DOHH2 (cell line): ENCODE measurements around the gene PLEKHA1.

Source experiments
- H3F3A ChIP-seq: fragments of 200-600 bp; sonication (generic), shearing (Covaris generic); 2 replicates; pipeline ENCODE4 v1.6.0; 2016; ENCODE audit warnings: antibody characterized with exemption, mild to moderate bottlenecking; ENCODE audit not compliant: control insufficient read depth, insufficient read depth
- H3K27ac ChIP-seq: fragments of 200-600 bp; sonication (generic); 2 replicates; pipeline ENCODE4 v1.5.1; 2014; ENCODE audit warnings: low read depth, mild to moderate bottlenecking, low read length, moderate library complexity
- H3K27me3 ChIP-seq: fragments of 200-600 bp; sonication (generic); 2 replicates; pipeline ENCODE4 v1.6.1; 2014; ENCODE audit warnings: mild to moderate bottlenecking, low read length, mixed read lengths; ENCODE audit not compliant: control insufficient read depth
- H3K36me3 ChIP-seq: fragments of 200-600 bp; sonication (generic); 2 replicates; pipeline ENCODE4 v1.6.1; 2014; ENCODE audit warnings: mild to moderate bottlenecking, low read length, moderate library complexity, mixed read lengths; ENCODE audit not compliant: control insufficient read depth
- H3K4me1 ChIP-seq: fragments of 200-600 bp; sonication (generic); 2 replicates; pipeline ENCODE4 v1.6.1; 2014; ENCODE audit warnings: mild to moderate bottlenecking, low read length, mixed read lengths; ENCODE audit not compliant: control insufficient read depth
- H3K4me2 ChIP-seq: fragments of 200-600 bp; sonication (generic); 2 replicates; pipeline ENCODE4 v1.6.0; 2014; ENCODE audit warnings: mild to moderate bottlenecking, low read length, moderate library complexity
- H3K4me3 ChIP-seq: fragments of 200-600 bp; sonication (generic); 2 replicates; pipeline ENCODE4 v1.5.1; 2014; ENCODE audit warnings: mild to moderate bottlenecking, low read length, mixed read lengths
- H3K79me2 ChIP-seq: fragments of 200-600 bp; sonication (generic); 2 replicates; pipeline ENCODE4 v1.6.1; 2014; ENCODE audit warnings: mild to moderate bottlenecking, low read length, mixed read lengths; ENCODE audit not compliant: control insufficient read depth
- H3K9me2 ChIP-seq: fragments of 200-600 bp; sonication (generic); replicated peaks from 2 replicates; pipeline ENCODE4 v1.6.1; 2014; ENCODE audit warnings: mild to moderate bottlenecking, low read length, mixed read lengths; ENCODE audit not compliant: control insufficient read depth
- H3K9me3 ChIP-seq: fragments of 200-600 bp; sonication (generic); 2 replicates; pipeline ENCODE4 v1.6.1; 2014; ENCODE audit warnings: antibody characterized with exemption, low read length, mixed read lengths; ENCODE audit not compliant: control insufficient read depth, insufficient read depth
- H4K20me1 ChIP-seq: fragments of 200-600 bp; sonication (generic); 2 replicates; pipeline ENCODE4 v1.6.0; 2014; ENCODE audit warnings: low read depth, mild to moderate bottlenecking, antibody characterized with exemption, low read length, moderate library complexity; ENCODE audit not compliant: control insufficient read depth, insufficient read depth
- EZH2phosphoT487 ChIP-seq: fragments of 200-600 bp; sonication (generic); IDR thresholded peaks from 2 replicates; pipeline ENCODE4 v1.6.1; 2017; ENCODE audit warnings: borderline replicate concordance, mild to moderate bottlenecking, antibody characterized with exemption, low read length, moderate library complexity, mixed read lengths
- TF ChIP-seq, protein P1 (sequence below): fragments of 200-600 bp; sonication (generic); IDR thresholded peaks from one replicate; pipeline ENCODE4 v1.5.1; 2014; ENCODE audit warnings: antibody characterized with exemption, mild to moderate bottlenecking, low read depth, low read length; ENCODE audit not compliant: poor library complexity, severe bottlenecking

PLEKHA1 gene

DNA sequence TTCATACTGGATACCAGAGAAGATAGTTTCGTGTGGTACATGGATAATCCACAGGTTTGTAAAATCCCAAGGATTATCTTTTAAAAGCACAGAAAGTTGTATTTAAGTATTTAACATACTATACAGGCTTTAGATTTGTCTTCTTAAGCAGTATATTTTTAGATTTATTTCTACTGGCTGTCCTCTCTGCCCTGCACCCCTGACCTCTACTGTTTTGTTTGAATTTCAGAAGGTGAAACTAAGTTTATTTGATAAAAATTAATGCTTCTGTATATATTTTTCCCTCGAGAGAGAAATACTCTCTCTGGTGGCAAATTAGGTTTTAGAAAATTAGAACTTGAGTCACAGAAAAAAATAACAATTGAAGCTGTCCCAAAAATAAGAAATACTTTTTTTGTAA is 18.8 kb downstream of the PLEKHA1 start:
- Histone ChIP-seq H3K79me2 (no peaks in the 10 kb centered on the region), H3K9me2 (no peaks in the 10 kb centered on the region), H3K9me3 (no peaks in the 10 kb centered on the region), H4K20me1 (no peaks in the 10 kb centered on the region), H3K36me3 (no peaks in the 10 kb centered on the region), H3K4me2 (no peak overlapping the region), H3K27me3 (no peaks in the 10 kb centered on the region), H3K4me3 (no peak overlapping the region), H3K27ac (no peak overlapping the region), H3K4me1 (peaks cover 11% of the 10 kb centered on the region; the same call in 1 of the 2 replicates), H3F3A (no peaks in the 10 kb centered on the region)
- no peak for TF ChIP-seq EZH2phosphoT487
- TF ChIP-seq, protein P1, sequence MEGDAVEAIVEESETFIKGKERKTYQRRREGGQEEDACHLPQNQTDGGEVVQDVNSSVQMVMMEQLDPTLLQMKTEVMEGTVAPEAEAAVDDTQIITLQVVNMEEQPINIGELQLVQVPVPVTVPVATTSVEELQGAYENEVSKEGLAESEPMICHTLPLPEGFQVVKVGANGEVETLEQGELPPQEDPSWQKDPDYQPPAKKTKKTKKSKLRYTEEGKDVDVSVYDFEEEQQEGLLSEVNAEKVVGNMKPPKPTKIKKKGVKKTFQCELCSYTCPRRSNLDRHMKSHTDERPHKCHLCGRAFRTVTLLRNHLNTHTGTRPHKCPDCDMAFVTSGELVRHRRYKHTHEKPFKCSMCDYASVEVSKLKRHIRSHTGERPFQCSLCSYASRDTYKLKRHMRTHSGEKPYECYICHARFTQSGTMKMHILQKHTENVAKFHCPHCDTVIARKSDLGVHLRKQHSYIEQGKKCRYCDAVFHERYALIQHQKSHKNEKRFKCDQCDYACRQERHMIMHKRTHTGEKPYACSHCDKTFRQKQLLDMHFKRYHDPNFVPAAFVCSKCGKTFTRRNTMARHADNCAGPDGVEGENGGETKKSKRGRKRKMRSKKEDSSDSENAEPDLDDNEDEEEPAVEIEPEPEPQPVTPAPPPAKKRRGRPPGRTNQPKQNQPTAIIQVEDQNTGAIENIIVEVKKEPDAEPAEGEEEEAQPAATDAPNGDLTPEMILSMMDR, result no peak

DNA sequence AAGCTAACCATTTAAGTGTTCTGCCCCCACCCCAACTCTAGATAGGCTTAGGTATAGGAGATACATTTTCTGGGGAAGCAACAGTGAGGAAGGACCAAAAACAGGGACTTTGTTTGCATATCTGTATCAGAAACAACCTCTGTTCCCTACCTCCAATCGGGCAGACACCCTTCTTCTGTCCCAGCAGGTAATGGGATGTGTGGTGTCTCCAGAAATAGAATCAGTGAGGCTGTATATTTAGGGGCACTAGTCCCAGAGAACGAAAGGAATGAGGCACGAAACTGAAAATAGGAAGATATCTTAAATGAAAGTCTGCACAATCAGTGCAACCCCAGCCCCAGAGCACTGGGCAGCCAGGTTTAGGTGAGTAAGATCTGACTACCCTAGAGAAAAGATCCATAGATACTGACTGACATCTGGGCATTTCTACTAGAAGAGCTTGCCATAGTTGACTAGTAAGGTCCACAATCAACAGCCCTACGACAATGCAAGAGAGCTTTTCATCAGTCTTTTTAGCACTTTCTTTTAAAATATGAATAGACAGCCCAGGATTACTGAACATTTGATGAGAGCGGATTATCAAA is 28.1 kb downstream of the PLEKHA1 start:
- Histone ChIP-seq H4K20me1 (no peaks in the 10 kb centered on the region), H3K4me2 (no peak overlapping the region), H3K36me3 (no peaks in the 10 kb centered on the region), H3F3A (no peaks in the 10 kb centered on the region), H3K4me1 (no peaks in the 10 kb centered on the region), H3K27ac (no peak overlapping the region), H3K9me2 (no peaks in the 10 kb centered on the region), H3K79me2 (no peaks in the 10 kb centered on the region), H3K4me3 (no peak overlapping the region), H3K27me3 (no peaks in the 10 kb centered on the region), H3K9me3 (no peaks in the 10 kb centered on the region)
- no peak for TF ChIP-seq EZH2phosphoT487
- TF ChIP-seq, protein P1, result no peak

DNA sequence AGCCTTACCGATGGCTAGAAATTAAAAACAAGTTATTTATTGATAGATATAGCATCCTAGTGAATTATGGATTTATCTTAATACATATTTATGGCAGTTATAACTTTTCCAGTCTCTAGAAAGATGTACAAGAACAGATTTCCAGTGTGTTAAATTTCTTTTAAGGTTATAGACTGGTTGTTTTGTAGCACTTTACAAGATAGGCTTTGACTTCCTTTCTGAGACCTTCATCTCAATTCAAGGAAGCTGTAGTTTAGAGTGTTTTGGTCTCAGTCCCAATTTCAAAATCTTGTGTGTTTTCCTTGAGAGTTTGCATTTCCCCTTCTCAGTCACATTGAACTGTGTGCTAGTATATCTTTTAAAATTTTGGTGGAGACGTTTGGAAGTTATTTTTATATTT is 30.1 kb downstream of the PLEKHA1 start:
- Histone ChIP-seq H3K27me3 (no peaks in the 10 kb centered on the region), H3F3A (no peaks in the 10 kb centered on the region), H3K27ac (no peak overlapping the region), H3K4me1 (no peaks in the 10 kb centered on the region), H3K9me2 (no peaks in the 10 kb centered on the region), H3K9me3 (no peaks in the 10 kb centered on the region), H3K4me3 (no peak overlapping the region), H3K36me3 (no peaks in the 10 kb centered on the region), H3K79me2 (no peaks in the 10 kb centered on the region), H4K20me1 (no peaks in the 10 kb centered on the region), H3K4me2 (no peak overlapping the region)
- TF ChIP-seq EZH2phosphoT487, result no peak
- TF ChIP-seq, protein P1, result no peak
